Superior temporal gyrus (tissue), 1 donor: Measurements from ENCODE around the gene MCM9.
"Not testable (repeated sequence)": the region's sequence is repeated elsewhere in the genome, so short reads cannot be mapped to it uniquely, and the experiment has no call there.

Experiments
- DNase-seq: peaks from one replicate; pipeline ENCODE4 v3.0.0-alpha.2; 2016; ENCODE audit errors: extremely low spot score

MCM9 gene

GRCh38 chr6:118768904-118769325 is 166.0 kb downstream of the MCM9 start:
- no peak for DNase-seq

DNA sequence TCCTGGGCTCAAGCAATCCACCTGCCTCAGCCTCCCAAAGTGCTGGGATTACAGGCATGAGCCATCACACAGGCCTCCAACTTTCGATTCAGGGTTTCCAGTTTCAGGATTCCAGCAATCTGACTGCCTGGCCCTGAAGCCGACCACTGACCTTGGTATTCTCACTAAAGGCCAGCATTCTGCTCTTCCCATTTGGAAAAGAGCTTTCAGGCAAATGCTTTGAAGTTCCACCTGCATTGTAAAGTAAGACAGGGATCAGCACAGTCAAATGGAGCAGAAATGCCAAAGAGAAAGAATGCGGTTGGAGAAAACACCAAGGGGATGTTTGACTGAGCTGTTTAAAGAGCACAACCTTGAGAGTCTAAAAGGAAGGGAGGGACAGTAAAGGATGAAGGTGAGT is 166.5 kb downstream of the MCM9 start:
- DNase-seq = no peak

GRCh38 chr6:118765316-118765715 is 169.6 kb downstream of the MCM9 start:
- DNase-seq = not testable (repeated sequence)

DNA sequence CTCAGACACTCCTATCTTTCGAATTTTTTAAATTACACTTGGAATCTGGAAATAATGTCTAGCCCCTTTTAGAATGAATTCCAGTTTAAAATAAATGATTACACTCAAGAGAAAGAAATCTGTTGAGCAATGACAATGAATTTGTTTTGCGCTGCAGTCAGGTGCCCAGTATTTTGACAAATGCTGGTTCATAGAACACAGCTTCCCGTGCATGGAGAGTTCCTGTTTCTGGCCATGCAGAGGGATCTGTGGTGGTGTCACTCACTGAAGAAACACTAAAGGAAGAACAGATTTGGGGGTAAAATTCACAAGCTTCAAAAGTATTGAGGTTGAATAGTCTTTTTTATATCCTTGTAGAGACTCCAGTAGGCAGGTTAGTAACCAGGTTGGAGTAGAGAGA is 170.2 kb downstream of the MCM9 start:
- DNase-seq = no peak
